ENCODE results near the gene WNT7B.
"Not testable (repeated sequence)": the region's sequence is repeated elsewhere in the genome, so short reads cannot be mapped to it uniquely, and the experiment has no call there.

Gene WNT7B

GRCh38 chr22:46007003-46007847 lies 30.3 kb upstream of the WNT7B start:
- DNase-seq, result no peak
- Histone ChIP-seq H3K27ac (ENCODE audit: low read depth, low read length) (no peak overlapping the region), H3K23ac (ENCODE audit: low read length) (no peak overlapping the region), H2BK5ac (ENCODE audit: low read length) (no peak overlapping the region), H2BK120ac (ENCODE audit: low read depth, low read length) (no peak overlapping the region), H3K79me2 (ENCODE audit: control insufficient read depth, insufficient read depth, low read length) (no peaks in the 10 kb centered on the region), H4K5ac (ENCODE audit: low read length) (no peak overlapping the region), H3K4ac (ENCODE audit: low read depth, low read length) (no peak overlapping the region), H3K56ac (ENCODE audit: low read length) (peak overlapping the region; percentile 11), H3K27me3 (ENCODE audit: insufficient read depth, low read length, poor library complexity) (no peaks in the 10 kb centered on the region), H3K4me3 (ENCODE audit: low read length) (no peak overlapping the region), H3K18ac (ENCODE audit: low read length) (no peak overlapping the region), H3K79me1 (ENCODE audit: low read length) (no peaks in the 10 kb centered on the region), H3K36me3 (ENCODE audit: control insufficient read depth, insufficient read depth, low read length) (no peaks in the 10 kb centered on the region), H2BK15ac (replicated peaks; ENCODE audit: low read depth) (no peak overlapping the region), H3K9ac (ENCODE audit: low read length) (no peak overlapping the region), H3K4me1 (ENCODE audit: control insufficient read depth, low read depth, low read length) (no peaks in the 10 kb centered on the region), H3K4me2 (ENCODE audit: low read length) (no peak overlapping the region), H4K8ac (ENCODE audit: low read depth, low read length) (no peak overlapping the region), H2AK5ac (ENCODE audit: low read length) (no peak overlapping the region)
- no CpG with 5 or more reads among the region's 36 CpGs for WGBS (ENCODE audit: extremely low coverage, insufficient coverage, low lambda C conversion rate)

GRCh38 chr22:46006379-46007002 lies 29.5 kb upstream of the WNT7B start:
- no peaks in the 10 kb centered on the region for H3K79me2 ChIP-seq (ENCODE audit: control insufficient read depth, insufficient read depth, low read length)
- no peak overlapping the region for H2BK120ac ChIP-seq (ENCODE audit: low read depth, low read length)
- H3K27ac ChIP-seq (ENCODE audit: low read depth, low read length), result no peak overlapping the region
- no peak overlapping the region for H4K5ac ChIP-seq (ENCODE audit: low read length)
- no peaks in the 10 kb centered on the region for H3K4me1 ChIP-seq (ENCODE audit: control insufficient read depth, low read depth, low read length)
- H3K9ac ChIP-seq (ENCODE audit: low read length), result no peak overlapping the region
- no peak overlapping the region for H2BK5ac ChIP-seq (ENCODE audit: low read length)
- H3K79me1 ChIP-seq (ENCODE audit: low read length), result no peaks in the 10 kb centered on the region
- peak overlapping the region; percentile 65 for H3K56ac ChIP-seq (ENCODE audit: low read length)
- H3K4me3 ChIP-seq (ENCODE audit: low read length), result no peak overlapping the region
- no CpG with 5 or more reads among the region's 26 CpGs for WGBS (ENCODE audit: extremely low coverage, insufficient coverage, low lambda C conversion rate)
- H3K18ac ChIP-seq (ENCODE audit: low read length), result no peak overlapping the region
- no peaks in the 10 kb centered on the region for H3K36me3 ChIP-seq (ENCODE audit: control insufficient read depth, insufficient read depth, low read length)
- peak; percentile 78 for DNase-seq
- H3K23ac ChIP-seq (ENCODE audit: low read length), result no peak overlapping the region
- H3K4ac ChIP-seq (ENCODE audit: low read depth, low read length), result no peak overlapping the region
- H2BK15ac ChIP-seq (replicated peaks; ENCODE audit: low read depth), result no peak overlapping the region
- H4K8ac ChIP-seq (ENCODE audit: low read depth, low read length), result no peak overlapping the region
- H3K27me3 ChIP-seq (ENCODE audit: insufficient read depth, low read length, poor library complexity), result no peaks in the 10 kb centered on the region
- H3K4me2 ChIP-seq (ENCODE audit: low read length), result no peak overlapping the region
- H2AK5ac ChIP-seq (ENCODE audit: low read length), result no peak overlapping the region

GRCh38 chr22:46005116-46005705 lies 28.2 kb upstream of the WNT7B start:
- H3K56ac ChIP-seq (ENCODE audit: low read length); H4K5ac ChIP-seq (ENCODE audit: low read length); H2BK5ac ChIP-seq (ENCODE audit: low read length); H2BK120ac ChIP-seq (ENCODE audit: low read depth, low read length); H3K79me2 ChIP-seq (ENCODE audit: control insufficient read depth, insufficient read depth, low read length); H2BK15ac ChIP-seq (replicated peaks; ENCODE audit: low read depth); H3K4me3 ChIP-seq (ENCODE audit: low read length); H3K18ac ChIP-seq (ENCODE audit: low read length); H3K4ac ChIP-seq (ENCODE audit: low read depth, low read length); H3K36me3 ChIP-seq (ENCODE audit: control insufficient read depth, insufficient read depth, low read length); DNase-seq; H3K4me1 ChIP-seq (ENCODE audit: control insufficient read depth, low read depth, low read length); H3K4me2 ChIP-seq (ENCODE audit: low read length); H3K79me1 ChIP-seq (ENCODE audit: low read length); H3K27me3 ChIP-seq (ENCODE audit: insufficient read depth, low read length, poor library complexity); H4K8ac ChIP-seq (ENCODE audit: low read depth, low read length); H3K23ac ChIP-seq (ENCODE audit: low read length); H2AK5ac ChIP-seq (ENCODE audit: low read length); H3K9ac ChIP-seq (ENCODE audit: low read length); H3K27ac ChIP-seq (ENCODE audit: low read depth, low read length): not testable (repeated sequence)
- no CpG with 5 or more reads among the region's 15 CpGs for WGBS (ENCODE audit: extremely low coverage, insufficient coverage, low lambda C conversion rate)

GRCh38 chr22:46004105-46004866 lies 27.3 kb upstream of the WNT7B start:
- Histone ChIP-seq H3K56ac (ENCODE audit: low read length) (no peak overlapping the region), H3K27ac (ENCODE audit: low read depth, low read length) (no peak overlapping the region), H3K79me2 (ENCODE audit: control insufficient read depth, insufficient read depth, low read length) (no peaks in the 10 kb centered on the region), H3K27me3 (ENCODE audit: insufficient read depth, low read length, poor library complexity) (no peaks in the 10 kb centered on the region), H2BK120ac (ENCODE audit: low read depth, low read length) (no peak overlapping the region), H4K5ac (ENCODE audit: low read length) (no peak overlapping the region), H2BK5ac (ENCODE audit: low read length) (no peak overlapping the region), H3K23ac (ENCODE audit: low read length) (no peak overlapping the region), H2AK5ac (ENCODE audit: low read length) (no peak overlapping the region), H3K4me1 (ENCODE audit: control insufficient read depth, low read depth, low read length) (no peaks in the 10 kb centered on the region), H3K4me3 (ENCODE audit: low read length) (no peak overlapping the region), H3K4ac (ENCODE audit: low read depth, low read length) (no peak overlapping the region), H3K36me3 (ENCODE audit: control insufficient read depth, insufficient read depth, low read length) (no peaks in the 10 kb centered on the region), H3K4me2 (ENCODE audit: low read length) (no peak overlapping the region), H3K9ac (ENCODE audit: low read length) (no peak overlapping the region), H3K79me1 (ENCODE audit: low read length) (no peaks in the 10 kb centered on the region), H4K8ac (ENCODE audit: low read depth, low read length) (no peak overlapping the region), H3K18ac (ENCODE audit: low read length) (no peak overlapping the region), H2BK15ac (replicated peaks; ENCODE audit: low read depth) (no peak overlapping the region)
- WGBS (ENCODE audit: extremely low coverage, insufficient coverage, low lambda C conversion rate), result no CpG with 5 or more reads among the region's 19 CpGs
- DNase-seq, result no peak

GRCh38 chr22:46003271-46004091 lies 26.5 kb upstream of the WNT7B start:
- H3K23ac ChIP-seq (ENCODE audit: low read length), result no peak overlapping the region
- no CpG with 5 or more reads among the region's 24 CpGs for WGBS (ENCODE audit: extremely low coverage, insufficient coverage, low lambda C conversion rate)

More at GRCh38 chr22:46003271-46004091, 26.5 kb upstream of the WNT7B start:
- no peaks in the 10 kb centered on the region for H3K36me3 ChIP-seq (ENCODE audit: control insufficient read depth, insufficient read depth, low read length)
- H3K56ac ChIP-seq (ENCODE audit: low read length), result no peak overlapping the region
- H2BK5ac ChIP-seq (ENCODE audit: low read length), result no peak overlapping the region
- H3K79me2 ChIP-seq (ENCODE audit: control insufficient read depth, insufficient read depth, low read length), result no peaks in the 10 kb centered on the region
- H2BK15ac ChIP-seq (replicated peaks; ENCODE audit: low read depth), result no peak overlapping the region
- no peak overlapping the region for H3K4me2 ChIP-seq (ENCODE audit: low read length)
- H3K79me1 ChIP-seq (ENCODE audit: low read length), result no peaks in the 10 kb centered on the region
- H2BK120ac ChIP-seq (ENCODE audit: low read depth, low read length), result no peak overlapping the region
- H3K4me1 ChIP-seq (ENCODE audit: control insufficient read depth, low read depth, low read length), result no peaks in the 10 kb centered on the region
- H3K27ac ChIP-seq (ENCODE audit: low read depth, low read length), result no peak overlapping the region
- H3K9ac ChIP-seq (ENCODE audit: low read length), result no peak overlapping the region
- no peak overlapping the region for H3K4me3 ChIP-seq (ENCODE audit: low read length)
- no peak overlapping the region for H4K8ac ChIP-seq (ENCODE audit: low read depth, low read length)
- no peaks in the 10 kb centered on the region for H3K27me3 ChIP-seq (ENCODE audit: insufficient read depth, low read length, poor library complexity)
- no peak overlapping the region for H4K5ac ChIP-seq (ENCODE audit: low read length)
- no peak overlapping the region for H2AK5ac ChIP-seq (ENCODE audit: low read length)
- no peak for DNase-seq
- H3K18ac ChIP-seq (ENCODE audit: low read length), result no peak overlapping the region
- H3K4ac ChIP-seq (ENCODE audit: low read depth, low read length), result no peak overlapping the region
